Activated CD8-positive, alpha-beta memory T cell treated with anti-CD3 and anti-CD28 coated beads for 48 hours (primary cell): ENCODE results near the gene LIMS4.
"Not testable (repeated sequence)": the region's sequence is repeated elsewhere in the genome, so short reads cannot be mapped to it uniquely, and the experiment has no call there.

Experiments used
- DNase-seq, 3 experiments: peaks; one replicate each; pipeline ENCODE4 v3.0.0-alpha.2; 2020; ENCODE audit warnings: low read depth in 2 of 3, low spot score in 2 of 3

The LIMS4 gene

GRCh38 chr2:110450951-110451350 lies 21.7 kb downstream of the LIMS4 start:
- not testable (repeated sequence) for DNase-seq

- DNase-seq = not testable (repeated sequence)
These were observed 23.3 kb downstream of the LIMS4 start for GRCh38 chr2:110449127-110449947.

- not testable (repeated sequence) for DNase-seq
These were observed 26.0 kb downstream of the LIMS4 start for GRCh38 chr2:110446644-110447043.

GRCh38 chr2:110443305-110444005 lies 29.2 kb downstream of the LIMS4 start:
- DNase-seq = not testable (repeated sequence)

GRCh38 chr2:110441905-110442304 lies 30.7 kb downstream of the LIMS4 start:
- DNase-seq = not testable (repeated sequence)

GRCh38 chr2:110434565-110434964 lies 38.1 kb downstream of the LIMS4 start:
- not testable (repeated sequence) for DNase-seq

- not testable (repeated sequence) for DNase-seq
These were observed 46.9 kb downstream of the LIMS4 start for GRCh38 chr2:110425725-110426124.

- DNase-seq = not testable (repeated sequence)
These were observed 48.2 kb downstream of the LIMS4 start for GRCh38 chr2:110424421-110424820.

- not testable (repeated sequence) for DNase-seq
These were observed 49.0 kb downstream of the LIMS4 start for GRCh38 chr2:110423574-110423962.

- DNase-seq = not testable (repeated sequence)
These were observed 49.6 kb downstream of the LIMS4 start for GRCh38 chr2:110422852-110423573.

- not testable (repeated sequence) for DNase-seq
These were observed 51.8 kb downstream of the LIMS4 start for GRCh38 chr2:110420641-110421354.

- DNase-seq = not testable (repeated sequence)
These were observed 65.5 kb downstream of the LIMS4 start for GRCh38 chr2:110407142-110407541.

- DNase-seq = not testable (repeated sequence)
These were observed 67.6 kb downstream of the LIMS4 start for GRCh38 chr2:110404988-110405387.

- not testable (repeated sequence) for DNase-seq
These were observed 68.4 kb downstream of the LIMS4 start for GRCh38 chr2:110404246-110404645.

- DNase-seq = not testable (repeated sequence)
These were observed 71.5 kb downstream of the LIMS4 start for GRCh38 chr2:110401001-110401618.

GRCh38 chr2:110399378-110399777 lies 73.2 kb downstream of the LIMS4 start:
- not testable (repeated sequence) for DNase-seq

- DNase-seq = not testable (repeated sequence)
These were observed 76.6 kb downstream of the LIMS4 start for GRCh38 chr2:110395990-110396389.
